K562 (cell line): Measurements from ENCODE around the gene ANTKMT. TPM values are rescaled to one million over a fixed set of nuclear protein-coding genes. Genes with fewer than 3 reads are reported as not detected.

Source experiments
- CREB3L1 ChIP-seq: fragments of 450-650 bp; IDR thresholded peaks from 2 replicates; pipeline ENCODE4 v1.6.1; 2014; ENCODE audit warnings: low read depth, mild to moderate bottlenecking, moderate library complexity, borderline replicate concordance
- FOXJ3 ChIP-seq: sonication (generic); formaldehyde crosslinking; IDR thresholded peaks from 2 replicates; pipeline ENCODE4 v1.4.0; 2020; ENCODE audit warnings: mild to moderate bottlenecking, missing genetic modification reagents
- IFI16 ChIP-seq: fragments of 250-450 bp; sonication (Bioruptor Pico); IDR thresholded peaks from 2 replicates; pipeline ENCODE4 v2.1.2; 2022; ENCODE audit warnings: mild to moderate bottlenecking, inconsistent platforms
- KAT7 ChIP-seq: sonication (generic); formaldehyde crosslinking; IDR thresholded peaks from 2 replicates; pipeline ENCODE4 v1.8.0; 2022; ENCODE audit warnings: missing genetic modification reagents, mild to moderate bottlenecking, borderline replicate concordance
- MCM7 ChIP-seq, 2 experiments: fragments of 450-650 bp; IDR thresholded peaks; 2 replicates each; pipeline ENCODE4 v1.6.1; 2016 to 2018
- POLR2A ChIP-seq: fragments of 450-650 bp; conservative IDR thresholded peaks from 2 replicates; pipeline ENCODE4 v1.6.1; 2016
- TEAD2 ChIP-seq: fragments of 450-650 bp; IDR thresholded peaks from 2 replicates; pipeline ENCODE4 v1.6.1; 2016; ENCODE audit warnings: missing genetic modification characterization, control low read depth, missing compliant biosample characterization
- ZNF280A ChIP-seq: fragments of 450-650 bp; IDR thresholded peaks from 2 replicates; pipeline ENCODE4 v1.6.1; 2018; ENCODE audit warnings: mild to moderate bottlenecking, low read depth; ENCODE audit not compliant: partially characterized antibody
- ZNF436 ChIP-seq: fragments of 250-450, 450-650 bp; sonication (Bioruptor Pico); formaldehyde crosslinking; IDR thresholded peaks from 2 replicates; pipeline ENCODE4 v1.7.0; 2020; ENCODE audit warnings: mild to moderate bottlenecking
- ZNF668 ChIP-seq: fragments of 250-450 bp; sonication (Bioruptor Pico); IDR thresholded peaks from 2 replicates; pipeline ENCODE4 v1.8.0; 2022; ENCODE audit warnings: mild to moderate bottlenecking, inconsistent platforms
- ZNF699 ChIP-seq: fragments of 250-450 bp; sonication (Bioruptor Pico); IDR thresholded peaks from 2 replicates; pipeline ENCODE4 v1.8.0; 2021; ENCODE audit warnings: mild to moderate bottlenecking, moderate library complexity; ENCODE audit not compliant: insufficient replicate concordance
- polyA plus RNA-seq, 8 experiments: library from polyadenylated mRNA; depleted of rRNA in 4 of 8; stranded (reverse) in 5 of 8; unstranded in 3 of 8; fragments of >200 nt; fragmentation: Nextera tagmentation in 2 of 8; fragmentation: Illumina TruSeq in 1 of 8; extraction: Ambion mirVana in 2 of 8; extraction: Trizol in 1 of 8; gene quantifications; 2 replicates each; pipeline versions ENCODE4 v1.2.1 to v1.2.3, GENCODE V29; 2011 to 2014; ENCODE audit warnings: inconsistent platforms in 1 of 8, missing spikeins in 1 of 8
- total RNA-seq, 7 experiments: library from RNA; depleted of rRNA in 6 of 7; stranded (reverse); fragments of >200 nt in 6 of 7; fragmentation: Illumina TruSeq in 2 of 7; extraction: Trizol in 2 of 7; gene quantifications; 2 replicates each; pipeline versions ENCODE4 v1.2.1 to v1.2.3, GENCODE V29; 2011 to 2021; ENCODE audit warnings: low replicate concordance in 1 of 7
- TF ChIP-seq, protein P1 (sequence below): fragments of 450-650 bp; IDR thresholded peaks from 2 replicates; pipeline ENCODE4 v1.6.1; 2016; ENCODE audit warnings: low read depth
- TF ChIP-seq, protein P2 (sequence below): sonication (generic); formaldehyde crosslinking; IDR thresholded peaks from 2 replicates; pipeline ENCODE4 v1.8.0; 2022; ENCODE audit warnings: mild to moderate bottlenecking, missing genetic modification reagents
- TF ChIP-seq, protein P3 (sequence below): sonication (generic); formaldehyde crosslinking; IDR thresholded peaks from 2 replicates; pipeline ENCODE4 v1.8.0; 2022; ENCODE audit warnings: mild to moderate bottlenecking, missing genetic modification reagents

ANTKMT gene
- total and polyA plus RNA-seq, 9 of the 15 experiments (the other 6 are each of a cell fraction or from before 2014, with no cell fraction given): 0.58 to 217 (median 19.1) TPM

DNA sequence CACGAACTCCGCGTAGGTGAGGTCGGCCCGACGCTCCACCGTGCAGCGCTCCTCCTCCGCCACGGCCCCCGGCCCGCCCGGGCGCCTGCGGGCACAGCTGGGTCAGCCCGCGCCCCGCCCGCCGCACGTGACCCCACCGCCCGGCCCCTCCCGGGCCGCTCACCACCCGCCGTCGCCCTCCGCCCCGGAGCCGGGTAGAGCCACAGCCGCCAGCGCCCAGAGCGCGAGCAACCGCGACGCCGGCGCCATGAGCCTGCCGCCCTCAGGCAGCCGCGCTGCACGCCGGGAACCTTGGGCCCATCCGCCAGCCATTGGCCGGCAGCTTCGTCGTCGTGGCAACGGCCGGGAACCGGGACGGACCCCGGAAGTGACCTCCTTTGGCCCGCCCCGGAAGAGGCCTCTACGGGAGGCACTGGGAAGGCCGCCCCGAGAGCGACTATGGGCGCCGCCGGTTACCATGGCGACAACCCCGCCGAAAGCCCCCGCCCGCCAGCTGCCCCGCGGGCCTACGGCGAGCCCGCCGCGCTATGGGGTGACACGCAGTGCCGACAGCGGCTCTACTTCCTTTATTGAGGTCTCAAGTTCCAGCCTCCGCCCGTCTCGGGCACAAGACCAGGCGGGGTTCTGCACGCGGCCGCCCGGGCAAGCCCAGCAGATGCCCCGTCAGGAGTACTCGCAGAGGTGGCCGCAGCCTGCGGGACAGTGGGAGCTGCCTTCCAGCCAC lies 36.7 kb upstream of the ANTKMT start, which contains the start of gene JMJD8 (continued):
- TF ChIP-seq, protein P1, sequence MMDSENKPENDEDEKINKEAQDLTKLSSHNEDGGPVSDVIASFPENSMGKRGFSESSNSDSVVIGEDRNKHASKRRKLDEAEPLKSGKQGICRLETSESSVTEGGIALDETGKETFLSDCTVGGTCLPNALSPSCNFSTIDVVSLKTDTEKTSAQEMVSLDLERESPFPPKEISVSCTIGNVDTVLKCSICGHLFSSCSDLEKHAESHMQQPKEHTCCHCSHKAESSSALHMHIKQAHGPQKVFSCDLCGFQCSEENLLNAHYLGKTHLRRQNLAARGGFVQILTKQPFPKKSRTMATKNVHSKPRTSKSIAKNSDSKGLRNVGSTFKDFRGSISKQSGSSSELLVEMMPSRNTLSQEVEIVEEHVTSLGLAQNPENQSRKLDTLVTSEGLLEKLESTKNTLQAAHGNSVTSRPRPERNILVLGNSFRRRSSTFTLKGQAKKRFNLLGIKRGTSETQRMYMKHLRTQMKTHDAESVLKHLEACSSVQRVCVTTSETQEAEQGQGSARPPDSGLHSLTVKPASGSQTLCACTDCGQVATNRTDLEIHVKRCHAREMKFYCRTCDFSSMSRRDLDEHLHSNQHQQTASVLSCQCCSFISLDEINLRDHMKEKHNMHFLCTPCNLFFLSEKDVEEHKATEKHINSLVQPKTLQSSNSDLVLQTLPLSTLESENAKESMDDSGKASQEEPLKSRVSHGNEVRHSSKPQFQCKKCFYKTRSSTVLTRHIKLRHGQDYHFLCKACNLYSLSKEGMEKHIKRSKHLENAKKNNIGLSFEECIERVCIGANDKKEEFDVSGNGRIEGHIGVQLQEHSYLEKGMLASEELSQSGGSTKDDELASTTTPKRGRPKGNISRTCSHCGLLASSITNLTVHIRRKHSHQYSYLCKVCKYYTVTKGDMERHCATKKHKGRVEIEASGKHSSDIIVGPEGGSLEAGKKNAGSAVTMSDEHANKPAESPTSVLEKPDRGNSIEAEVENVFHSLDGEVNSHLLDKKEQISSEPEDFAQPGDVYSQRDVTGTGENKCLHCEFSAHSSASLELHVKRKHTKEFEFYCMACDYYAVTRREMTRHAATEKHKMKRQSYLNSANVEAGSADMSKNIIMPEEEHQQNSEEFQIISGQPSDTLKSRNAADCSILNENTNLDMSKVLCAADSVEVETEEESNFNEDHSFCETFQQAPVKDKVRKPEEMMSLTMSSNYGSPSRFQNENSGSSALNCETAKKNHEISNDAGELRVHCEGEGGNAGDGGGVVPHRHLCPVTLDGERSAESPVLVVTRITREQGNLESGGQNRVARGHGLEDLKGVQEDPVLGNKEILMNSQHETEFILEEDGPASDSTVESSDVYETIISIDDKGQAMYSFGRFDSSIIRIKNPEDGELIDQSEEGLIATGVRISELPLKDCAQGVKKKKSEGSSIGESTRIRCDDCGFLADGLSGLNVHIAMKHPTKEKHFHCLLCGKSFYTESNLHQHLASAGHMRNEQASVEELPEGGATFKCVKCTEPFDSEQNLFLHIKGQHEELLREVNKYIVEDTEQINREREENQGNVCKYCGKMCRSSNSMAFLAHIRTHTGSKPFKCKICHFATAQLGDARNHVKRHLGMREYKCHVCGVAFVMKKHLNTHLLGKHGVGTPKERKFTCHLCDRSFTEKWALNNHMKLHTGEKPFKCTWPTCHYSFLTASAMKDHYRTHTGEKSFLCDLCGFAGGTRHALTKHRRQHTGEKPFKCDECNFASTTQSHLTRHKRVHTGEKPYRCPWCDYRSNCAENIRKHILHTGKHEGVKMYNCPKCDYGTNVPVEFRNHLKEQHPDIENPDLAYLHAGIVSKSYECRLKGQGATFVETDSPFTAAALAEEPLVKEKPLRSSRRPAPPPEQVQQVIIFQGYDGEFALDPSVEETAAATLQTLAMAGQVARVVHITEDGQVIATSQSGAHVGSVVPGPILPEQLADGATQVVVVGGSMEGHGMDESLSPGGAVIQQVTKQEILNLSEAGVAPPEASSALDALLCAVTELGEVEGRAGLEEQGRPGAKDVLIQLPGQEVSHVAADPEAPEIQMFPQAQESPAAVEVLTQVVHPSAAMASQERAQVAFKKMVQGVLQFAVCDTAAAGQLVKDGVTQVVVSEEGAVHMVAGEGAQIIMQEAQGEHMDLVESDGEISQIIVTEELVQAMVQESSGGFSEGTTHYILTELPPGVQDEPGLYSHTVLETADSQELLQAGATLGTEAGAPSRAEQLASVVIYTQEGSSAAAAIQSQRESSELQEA: peak; percentile 61; the same call in 1 of the 2 replicates
- TF ChIP-seq, protein P2, sequence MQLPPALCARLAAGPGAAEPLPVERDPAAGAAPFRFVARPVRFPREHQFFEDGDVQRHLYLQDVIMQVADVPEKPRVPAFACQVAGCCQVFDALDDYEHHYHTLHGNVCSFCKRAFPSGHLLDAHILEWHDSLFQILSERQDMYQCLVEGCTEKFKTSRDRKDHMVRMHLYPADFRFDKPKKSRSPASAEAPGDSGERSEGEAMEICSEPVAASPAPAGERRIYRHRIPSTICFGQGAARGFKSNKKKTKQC (CRISPR knock-in tag): no peak; the same call in 1 of the 2 replicates
- TF ChIP-seq, protein P3, sequence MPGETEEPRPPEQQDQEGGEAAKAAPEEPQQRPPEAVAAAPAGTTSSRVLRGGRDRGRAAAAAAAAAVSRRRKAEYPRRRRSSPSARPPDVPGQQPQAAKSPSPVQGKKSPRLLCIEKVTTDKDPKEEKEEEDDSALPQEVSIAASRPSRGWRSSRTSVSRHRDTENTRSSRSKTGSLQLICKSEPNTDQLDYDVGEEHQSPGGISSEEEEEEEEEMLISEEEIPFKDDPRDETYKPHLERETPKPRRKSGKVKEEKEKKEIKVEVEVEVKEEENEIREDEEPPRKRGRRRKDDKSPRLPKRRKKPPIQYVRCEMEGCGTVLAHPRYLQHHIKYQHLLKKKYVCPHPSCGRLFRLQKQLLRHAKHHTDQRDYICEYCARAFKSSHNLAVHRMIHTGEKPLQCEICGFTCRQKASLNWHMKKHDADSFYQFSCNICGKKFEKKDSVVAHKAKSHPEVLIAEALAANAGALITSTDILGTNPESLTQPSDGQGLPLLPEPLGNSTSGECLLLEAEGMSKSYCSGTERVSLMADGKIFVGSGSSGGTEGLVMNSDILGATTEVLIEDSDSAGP (CRISPR knock-in tag): no peak
- no peak for TF ChIP-seq KAT7 (CRISPR knock-in tag)
- no peak for TF ChIP-seq ZNF436 (CRISPR knock-in tag)
- no peak for TF ChIP-seq ZNF668 (CRISPR knock-in tag)
- TF ChIP-seq CREB3L1: peak; percentile 63; the same call in 1 of the 2 replicates
- TF ChIP-seq FOXJ3: no peak
- TF ChIP-seq IFI16 (CRISPR knock-in tag): no peak
- TF ChIP-seq ZNF699 (CRISPR knock-in tag): no peak
- TF ChIP-seq TEAD2 (tag): no peak
- no peak for TF ChIP-seq ZNF280A
- TF ChIP-seq POLR2A: peak; percentile 59; the same call in 1 of the 2 replicates
- no peak for TF ChIP-seq MCM7 (IDR thresholded peaks at IDR 0.05)
